Peyer's patch (tissue), 4 donors: ENCODE measurements around the gene UTF1. TPM values are rescaled to one million over a fixed set of nuclear protein-coding genes. Genes with fewer than 3 reads are reported as not detected.
A peak's percentile ranks its signal among the peaks of the same experiment; 100 is the strongest.

Experiments used
- DNase-seq, 3 donors: peaks; one replicate each; pipeline ENCODE4 v3.0.0-alpha.2; 2017 to 2019
- H3K27ac ChIP-seq, 4 donors: fragments of 200-600 bp; sonication (generic); one replicate each; pipeline ENCODE4 v1.5.1; 2016 to 2019
- H3K27me3 ChIP-seq, 2 donors: fragments of 200-600 bp; sonication (generic); one replicate each; pipeline ENCODE4 v1.5.1; 2019
- H3K36me3 ChIP-seq, 3 donors: fragments of 200-600 bp; sonication (generic); one replicate each; pipeline ENCODE4 v1.5.1; 2016 to 2019
- H3K4me1 ChIP-seq, 4 donors: fragments of 200-600 bp; sonication (generic); one replicate each; pipeline ENCODE4 v1.5.1; 2016 to 2019
- H3K4me3 ChIP-seq, 4 donors: fragments of 200-600 bp; sonication (generic); 1 replicate in 3 of 4; 2 replicates in 1 of 4; pipeline ENCODE4 v1.5.1; 2016 to 2019; ENCODE audit warnings: mild to moderate bottlenecking in 1 of 4
- H3K9me3 ChIP-seq, 4 donors: fragments of 200-600 bp; sonication (generic); one replicate each; pipeline ENCODE4 v1.5.1; 2016 to 2019; ENCODE audit warnings: mild to moderate bottlenecking in 1 of 4
- POLR2A ChIP-seq, 2 donors: fragments of 450-650 bp; IDR thresholded peaks; one replicate each; pipeline ENCODE4 v1.5.1; 2017; ENCODE audit warnings: antibody characterized with exemption in 2 of 2, mild to moderate bottlenecking in 2 of 2, moderate library complexity in 2 of 2
- total RNA-seq, 4 donors: library from RNA; depleted of rRNA; stranded (reverse); fragments of >200 nt; gene quantifications; one replicate each; pipeline ENCODE4 v1.1.0, GENCODE V29; 2016
- TF ChIP-seq, protein P1 (sequence below), 6 experiments: fragments of 450-650 bp in 4 of 6; fragments of 200-600 bp in 2 of 6; sonication (generic) in 1 of 6; IDR thresholded peaks; one replicate each; pipeline ENCODE4 v1.5.1; 2017 to 2019; ENCODE audit warnings: antibody characterized with exemption in 6 of 6, mild to moderate bottlenecking in 3 of 6, moderate library complexity in 1 of 6

UTF1 gene
- total RNA-seq, 4 donors from 2014 or later, result not detected

DNA sequence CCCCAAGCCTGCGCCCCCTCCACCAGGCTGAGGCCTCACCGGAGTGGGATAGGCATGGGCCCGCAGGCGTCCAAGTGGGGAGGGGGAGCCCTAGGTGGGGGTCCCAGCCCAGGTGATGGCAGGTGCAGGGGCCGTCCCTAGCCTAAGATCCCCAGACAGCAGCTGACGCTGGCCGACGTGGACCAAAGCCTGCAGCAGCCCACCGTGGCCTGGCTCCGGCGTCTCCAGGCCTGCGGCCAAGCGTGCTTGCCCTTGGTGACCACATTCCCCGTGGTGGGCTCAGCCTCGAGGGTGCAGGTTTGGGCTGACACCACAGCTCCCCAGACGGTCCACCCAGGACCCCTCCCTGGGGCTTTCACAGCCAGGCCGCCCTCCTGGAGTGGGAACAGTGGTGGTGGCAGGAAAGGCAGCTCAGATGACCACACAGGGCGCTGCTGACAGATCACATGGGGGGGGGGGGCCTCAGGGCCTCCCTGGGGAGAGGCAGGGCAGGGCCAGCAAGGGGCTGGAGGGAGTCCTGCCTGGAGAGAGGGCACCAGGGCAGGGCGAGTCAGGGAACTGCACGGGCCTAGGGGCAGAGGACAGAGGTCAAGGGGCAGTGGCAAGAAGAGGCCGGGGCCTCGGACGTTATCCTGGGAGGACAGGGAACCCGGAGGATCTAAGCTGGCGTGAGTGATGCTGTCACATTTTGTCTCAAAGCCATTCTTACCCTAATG, 47.4 kb downstream of the UTF1 start:
- TF ChIP-seq POLR2A (IDR thresholded peaks at IDR 0.05), result no peak
- TF ChIP-seq, protein P1, sequence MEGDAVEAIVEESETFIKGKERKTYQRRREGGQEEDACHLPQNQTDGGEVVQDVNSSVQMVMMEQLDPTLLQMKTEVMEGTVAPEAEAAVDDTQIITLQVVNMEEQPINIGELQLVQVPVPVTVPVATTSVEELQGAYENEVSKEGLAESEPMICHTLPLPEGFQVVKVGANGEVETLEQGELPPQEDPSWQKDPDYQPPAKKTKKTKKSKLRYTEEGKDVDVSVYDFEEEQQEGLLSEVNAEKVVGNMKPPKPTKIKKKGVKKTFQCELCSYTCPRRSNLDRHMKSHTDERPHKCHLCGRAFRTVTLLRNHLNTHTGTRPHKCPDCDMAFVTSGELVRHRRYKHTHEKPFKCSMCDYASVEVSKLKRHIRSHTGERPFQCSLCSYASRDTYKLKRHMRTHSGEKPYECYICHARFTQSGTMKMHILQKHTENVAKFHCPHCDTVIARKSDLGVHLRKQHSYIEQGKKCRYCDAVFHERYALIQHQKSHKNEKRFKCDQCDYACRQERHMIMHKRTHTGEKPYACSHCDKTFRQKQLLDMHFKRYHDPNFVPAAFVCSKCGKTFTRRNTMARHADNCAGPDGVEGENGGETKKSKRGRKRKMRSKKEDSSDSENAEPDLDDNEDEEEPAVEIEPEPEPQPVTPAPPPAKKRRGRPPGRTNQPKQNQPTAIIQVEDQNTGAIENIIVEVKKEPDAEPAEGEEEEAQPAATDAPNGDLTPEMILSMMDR (IDR thresholded peaks at IDR 0.05), result no peak
- no peaks in the 10 kb centered on the region for H3K9me3 ChIP-seq
- peak overlapping the region; percentile 71 to 85 (median 77) for H3K27ac ChIP-seq
- peaks cover 0 to 7% of the 10 kb centered on the region in 2 donors for H3K27me3 ChIP-seq
- no peak overlapping the region for H3K4me3 ChIP-seq
- DNase-seq, result no peak
- peaks cover 0 to 51% (median 29%) of the 10 kb centered on the region in 4 donors for H3K4me1 ChIP-seq
- peaks cover 0 to 33% (median 0%) of the 10 kb centered on the region in 3 donors for H3K36me3 ChIP-seq

DNA sequence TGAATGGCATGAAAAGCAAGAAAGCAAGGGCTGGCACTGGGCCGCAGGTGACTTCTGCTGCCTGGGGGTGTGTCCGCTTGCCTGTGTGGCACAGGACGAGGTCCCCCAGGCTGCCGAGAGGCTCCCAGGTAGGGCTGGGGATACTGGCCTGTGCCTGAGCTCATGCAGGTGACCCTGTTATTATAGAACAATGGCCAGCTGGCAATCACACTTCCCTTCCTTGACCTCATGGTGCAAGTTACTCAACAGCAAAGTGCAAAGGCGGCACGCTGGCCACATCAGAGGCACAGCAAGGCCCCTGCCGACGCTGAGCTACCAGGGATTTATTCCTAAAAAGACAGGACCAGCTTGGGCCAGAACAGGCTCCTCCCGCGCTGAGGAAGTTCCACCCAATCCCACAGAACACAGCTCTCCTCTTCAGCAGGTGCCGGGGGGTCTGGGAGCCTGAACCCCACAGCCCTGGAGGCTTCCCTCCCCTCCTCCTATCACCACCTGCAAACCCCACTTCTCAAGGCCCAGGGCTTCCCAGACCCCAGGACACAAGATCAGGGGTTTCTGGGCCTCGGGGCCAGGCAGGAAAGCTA, 48.1 kb downstream of the UTF1 start:
- peak in 1 of 3 donors; percentile 27 for DNase-seq
- Histone ChIP-seq H3K36me3 (peaks cover 0 to 40% (median 0%) of the 10 kb centered on the region in 3 donors), H3K4me3 (peak overlapping the region in 2 of 4 donors; percentile 9 to 11), H3K9me3 (no peaks in the 10 kb centered on the region), H3K27ac (peak overlapping the region; percentile 71 to 85 (median 77)), H3K4me1 (peaks cover 0 to 51% (median 29%) of the 10 kb centered on the region in 4 donors), H3K27me3 (peaks cover 0 to 7% of the 10 kb centered on the region in 2 donors)
- TF ChIP-seq, protein P1 (IDR thresholded peaks at IDR 0.05), result no peak
- no peak for TF ChIP-seq POLR2A (IDR thresholded peaks at IDR 0.05)

DNA sequence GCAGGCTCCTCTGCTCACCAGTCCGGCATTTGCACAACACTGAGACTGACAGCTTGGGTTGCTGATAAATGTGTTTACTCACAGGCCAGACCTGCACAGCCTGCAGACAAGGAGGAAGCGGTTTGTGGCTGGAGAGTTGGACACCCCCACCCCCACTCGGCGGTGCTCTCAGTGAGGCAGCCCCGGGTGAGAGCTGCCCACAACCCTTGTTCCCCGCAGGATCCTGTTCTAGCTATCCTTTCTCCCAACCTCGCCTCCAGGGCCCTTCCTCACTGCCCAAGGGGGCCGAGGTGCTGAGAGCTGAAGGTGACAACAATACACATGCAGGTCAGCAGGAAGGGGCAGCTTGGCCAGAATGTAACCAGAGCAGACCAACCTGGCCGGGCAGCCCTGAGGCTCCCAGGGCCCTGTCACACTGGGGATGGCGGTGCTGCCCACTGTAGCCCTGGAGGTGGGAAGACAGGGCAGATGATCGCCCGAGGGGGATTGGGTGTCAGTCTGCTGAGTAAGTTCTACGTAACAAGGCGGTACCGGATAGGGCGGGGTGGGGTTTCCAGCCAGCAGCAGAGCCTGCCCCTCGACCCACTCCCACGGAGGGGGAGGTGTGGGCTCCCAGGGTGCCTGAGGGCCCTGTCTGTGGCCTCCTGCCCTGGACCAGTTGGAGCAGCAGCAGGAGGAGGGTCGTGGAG, 48.7 kb downstream of the UTF1 start:
- Histone ChIP-seq H3K36me3 (peaks cover 0 to 46% (median 0%) of the 10 kb centered on the region in 3 donors), H3K9me3 (no peaks in the 10 kb centered on the region), H3K4me3 (peak overlapping the region in 1 of 4 donors; percentile 9), H3K27me3 (peaks cover 0 to 7% of the 10 kb centered on the region in 2 donors), H3K4me1 (peaks cover 0 to 51% (median 29%) of the 10 kb centered on the region in 4 donors), H3K27ac (peak overlapping the region; percentile 71 to 85 (median 77))
- no peak for TF ChIP-seq POLR2A (IDR thresholded peaks at IDR 0.05)
- TF ChIP-seq, protein P1 (IDR thresholded peaks at IDR 0.05), result no peak
- DNase-seq, result peak in 2 of 3 donors; percentile 89 to 94

DNA sequence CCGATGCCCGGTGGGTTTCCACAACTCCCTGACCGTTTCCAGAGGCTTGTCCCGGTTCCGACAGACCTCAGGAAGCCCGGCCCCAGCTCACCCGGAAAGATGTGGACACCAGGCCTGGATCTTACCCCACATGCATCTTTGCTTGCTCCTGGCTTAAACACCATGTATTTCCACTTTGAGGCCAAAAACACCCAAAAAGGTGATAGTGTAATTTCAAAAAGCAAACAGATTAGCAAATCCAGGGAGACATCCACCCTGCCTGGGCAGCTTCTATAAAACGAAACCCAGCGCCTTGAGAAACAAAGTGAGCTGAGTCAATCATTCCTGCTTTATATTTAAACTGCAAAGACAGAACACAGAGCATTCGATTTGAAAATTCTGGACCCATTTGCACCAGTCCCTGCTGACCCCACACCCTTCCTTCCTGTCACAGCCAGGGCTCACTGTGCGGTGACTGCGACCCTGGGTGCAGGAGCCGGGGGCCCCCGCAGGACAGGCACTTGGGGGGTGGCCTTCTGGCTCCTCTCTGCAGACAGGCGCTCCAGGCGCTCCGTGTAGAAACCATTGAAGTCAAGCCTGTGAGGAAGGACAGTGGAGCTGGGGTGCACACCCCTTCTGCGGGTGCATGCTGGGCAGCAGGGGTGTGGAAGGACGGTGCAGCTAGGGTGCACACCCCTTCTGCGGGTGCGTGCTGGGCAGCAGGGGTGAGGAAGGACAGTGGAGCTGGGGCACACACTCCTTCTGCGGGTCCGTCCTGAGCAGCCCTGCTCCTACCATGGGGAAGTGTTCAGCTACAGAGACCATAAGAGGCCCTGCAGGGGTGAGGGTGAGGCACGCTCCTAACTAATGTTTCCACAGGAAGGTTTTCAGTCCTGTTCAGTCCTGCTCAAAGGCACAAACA, 49.6 kb downstream of the UTF1 start:
- H3K4me3 ChIP-seq, result no peak overlapping the region
- peaks cover 0 to 7% of the 10 kb centered on the region in 2 donors for H3K27me3 ChIP-seq
- TF ChIP-seq POLR2A (IDR thresholded peaks at IDR 0.05), result no peak
- TF ChIP-seq, protein P1 (IDR thresholded peaks at IDR 0.05), result no peak
- peaks cover 0 to 50% (median 29%) of the 10 kb centered on the region in 4 donors for H3K4me1 ChIP-seq
- peak overlapping the region; percentile 71 to 85 (median 77) for H3K27ac ChIP-seq
- DNase-seq, result peak in 1 of 3 donors; percentile 30
- H3K9me3 ChIP-seq, result no peaks in the 10 kb centered on the region
- peaks cover 0 to 55% (median 0%) of the 10 kb centered on the region in 3 donors for H3K36me3 ChIP-seq
